A673 (cell line): ENCODE results near the gene DHX34. TPM values are rescaled to one million over a fixed set of nuclear protein-coding genes. Genes with fewer than 3 reads are reported as not detected.

Experiments used
- BruUV-seq: library from RNA; stranded (reverse); fragments of 400-500 nt; replicated peaks from 2 replicates; lab custom pipeline; 2021; lab: Mats Ljungman, UMichigan
- CTCF ChIA-PET: fragments of 300-600 bp; sonication (Branson Sonifier 250); formaldehyde crosslinking; loops from one replicate; lab custom pipeline; 2022; ENCODE audit warnings: antibody characterized with exemption; lab: Charles Lee
- POLR2A ChIA-PET: fragments of 300-600 bp; sonication (Branson Sonifier 250); formaldehyde crosslinking; loops from one replicate; lab custom pipeline; 2022; ENCODE audit warnings: antibody characterized with exemption; ENCODE audit not compliant: low non-redundant PET; lab: Charles Lee
- DNase-seq: peaks from one replicate; pipeline ENCODE4 v3.0.0-alpha.2; 2015; ENCODE audit warnings: low spot score
- H3K27ac ChIP-seq: fragments of 200-600 bp; sonication (generic); 2 replicates; pipeline ENCODE4 v1.5.1; 2016; ENCODE audit warnings: mixed run types, low read depth, mild to moderate bottlenecking, mixed read lengths, antibody characterized with exemption, low read length; ENCODE audit not compliant: poor library complexity, severe bottlenecking
- H3K27me3 ChIP-seq: fragments of 200-600 bp; sonication (generic); replicated peaks from 2 replicates; pipeline ENCODE4 v1.6.1; 2017; ENCODE audit warnings: mixed run types, low read depth, mild to moderate bottlenecking, mixed read lengths, antibody characterized with exemption, low read length; ENCODE audit not compliant: insufficient read depth, poor library complexity
- H3K36me3 ChIP-seq: fragments of 200-600 bp; sonication (generic); 2 replicates; pipeline ENCODE4 v1.6.1; 2016; ENCODE audit warnings: mixed run types, mild to moderate bottlenecking, mixed read lengths, antibody characterized with exemption, low read length; ENCODE audit not compliant: insufficient read depth, poor library complexity, severe bottlenecking
- H3K4me1 ChIP-seq: fragments of 200-600 bp; sonication (generic); 2 replicates; pipeline ENCODE4 v1.6.1; 2017; ENCODE audit warnings: mixed run types, mild to moderate bottlenecking, mixed read lengths, antibody characterized with exemption, low read length; ENCODE audit not compliant: insufficient read depth, poor library complexity, severe bottlenecking
- H3K4me3 ChIP-seq: fragments of 200-600 bp; sonication (generic); 2 replicates; pipeline ENCODE4 v1.5.1; 2016; ENCODE audit warnings: low read depth, mixed run types, mild to moderate bottlenecking, mixed read lengths, low read length; ENCODE audit not compliant: poor library complexity, severe bottlenecking
- H3K9me3 ChIP-seq: fragments of 200-600 bp; sonication (generic); 2 replicates; pipeline ENCODE4 v1.6.1; 2016; ENCODE audit warnings: mixed run types, low read depth, mild to moderate bottlenecking, mixed read lengths, antibody characterized with exemption, low read length; ENCODE audit not compliant: poor library complexity, severe bottlenecking
- CTCF ChIP-seq: fragments of 300-800, 200-600 bp; sonication (generic); conservative IDR thresholded peaks from 2 replicates; pipeline ENCODE4 v1.5.1; 2017; ENCODE audit warnings: low read depth, mild to moderate bottlenecking, antibody characterized with exemption, low read length, moderate library complexity, mixed read lengths
- EZH2 ChIP-seq: fragments of 200-600 bp; sonication (generic); IDR thresholded peaks from 2 replicates; pipeline ENCODE4 v1.6.1; 2017; ENCODE audit warnings: borderline replicate concordance, low read depth, mild to moderate bottlenecking, mixed read lengths, antibody characterized with exemption, low read length; ENCODE audit not compliant: poor library complexity, severe bottlenecking
- intact Hi-C: fragments of 100-400 bp; cut with micrococcal nuclease; formaldehyde crosslinking; loops from one replicate; pipeline ENCODE4 v1.10.0; 2022; ENCODE audit not compliant: unreplicated experiment
- total RNA-seq: library from RNA; stranded (reverse); gene quantifications from 2 replicates; pipeline ENCODE4 v1.2.3, GENCODE V29; 2021

DHX34 gene
- total RNA-seq, 1 experiment from 2014 or later: 29.6 TPM

GRCh38 chr19:47377208-47377701 lies 28.1 kb downstream of the DHX34 start:
- DNase-seq: no peak
- no peak overlapping the region for H3K27ac ChIP-seq
- POLR2A ChIA-PET: no interaction called here
- intact Hi-C loops: no loop called here
- H3K9me3 ChIP-seq: no peaks in the 10 kb centered on the region
- H3K4me3 ChIP-seq: no peak overlapping the region
- no TSS peak for BruUV-seq
- H3K27me3 ChIP-seq: no peaks in the 10 kb centered on the region
- peaks cover 61% of the 10 kb centered on the region for H3K36me3 ChIP-seq
- CTCF ChIA-PET: no interaction called here
- H3K4me1 ChIP-seq: no peaks in the 10 kb centered on the region
- TF ChIP-seq EZH2 (no peak), CTCF (no peak)

DNA sequence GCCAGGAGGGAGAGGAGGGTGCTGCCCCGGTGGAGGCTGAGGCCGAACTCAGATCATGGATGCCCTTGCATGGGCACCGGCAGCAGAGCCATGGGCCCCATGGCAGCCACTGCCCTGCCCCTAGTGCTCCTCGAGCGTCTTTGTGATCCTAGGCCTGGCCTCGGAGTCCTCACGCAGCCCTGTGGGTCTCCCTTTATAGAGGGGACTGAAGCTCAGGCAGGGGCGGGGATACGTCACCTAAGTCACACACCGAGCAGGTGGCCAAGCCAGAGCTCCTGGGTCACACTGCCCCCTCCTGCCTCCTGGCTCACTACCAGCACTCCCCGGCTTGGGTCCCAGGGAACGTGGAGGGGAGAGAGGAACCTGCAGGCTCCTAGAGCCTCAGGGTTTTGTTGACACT lies 28.7 kb downstream of the DHX34 start:
- Histone ChIP-seq H3K4me1 (no peaks in the 10 kb centered on the region), H3K9me3 (no peaks in the 10 kb centered on the region), H3K4me3 (no peak overlapping the region), H3K36me3 (peaks cover 58% of the 10 kb centered on the region), H3K27ac (no peak overlapping the region), H3K27me3 (no peaks in the 10 kb centered on the region)
- no TSS peak for BruUV-seq
- ChIA-PET POLR2A (no interaction called here), CTCF (interaction anchor here (1.2 kb wide), 1 partner anchor 14 kb away, joined by 3 read pairs; no protein-coding TSS in a partner anchor)
- intact Hi-C loops: no loop called here
- DNase-seq: no peak
- TF ChIP-seq CTCF: no peak

GRCh38 chr19:47378246-47378645 lies 29.1 kb downstream of the DHX34 start:
- intact Hi-C loops: no loop called here
- ChIA-PET CTCF (interaction anchor here (1.2 kb wide), 1 partner anchor 13 kb away, joined by 3 read pairs; no protein-coding TSS in a partner anchor), POLR2A (no interaction called here)

More at GRCh38 chr19:47378246-47378645, 29.1 kb downstream of the DHX34 start:
- Histone ChIP-seq H3K9me3 (no peaks in the 10 kb centered on the region), H3K27ac (no peak overlapping the region), H3K4me1 (no peaks in the 10 kb centered on the region), H3K4me3 (no peak overlapping the region), H3K27me3 (no peaks in the 10 kb centered on the region), H3K36me3 (peaks cover 55% of the 10 kb centered on the region)
- BruUV-seq: no TSS peak
- DNase-seq: no peak
- no peak for TF ChIP-seq CTCF
- no peak for TF ChIP-seq EZH2
